Mammary epithelial cell (primary cell): ENCODE results near the gene LIMCH1.
A peak's percentile ranks its signal among the peaks of the same experiment; 100 is the strongest.

ENCODE experiments used
- CTCF ChIP-seq, 2 donors: IDR thresholded peaks in 1 of 2; conservative IDR thresholded peaks in 1 of 2; 2 replicates each; pipeline ENCODE4 v1.5.1; 2011 to 2012; ENCODE audit warnings: inconsistent platforms in 2 of 2, low read length in 2 of 2, mild to moderate bottlenecking in 2 of 2, control low read depth in 1 of 2, low read depth in 1 of 2; ENCODE audit not compliant: insufficient read depth in 1 of 2; ENCODE audit errors: extremely low read depth in 1 of 2
- EZH2 ChIP-seq: IDR thresholded peaks from 2 replicates; pipeline ENCODE4 v1.6.1; 2012; ENCODE audit warnings: low read length, inconsistent platforms, borderline replicate concordance

- no peak for TF ChIP-seq CTCF (conservative IDR thresholded peaks at IDR 0.05 in 1 of 2, IDR thresholded peaks at IDR 0.05 in 1 of 2; ENCODE audit: extremely low read depth in 1 of 2, insufficient read depth in 1 of 2, low read depth in 1 of 2, low read length in 2 of 2)
- peak; percentile 85 for TF ChIP-seq EZH2
Measured at GRCh38 chr4:41748074-41748570, 210.2 kb downstream of the LIMCH1 start.
